GM06990 (cell line): ENCODE measurements around the gene F8A1.
"Not testable (repeated sequence)": the region's sequence is repeated elsewhere in the genome, so short reads cannot be mapped to it uniquely, and the experiment has no call there.

Experiments
- DNase-seq: peaks from one replicate; pipeline ENCODE4 v3.0.0-alpha.2; 2011; ENCODE audit not compliant: insufficient read length; ENCODE audit errors: extremely low read depth
- H3K27me3 ChIP-seq: replicated peaks from 2 replicates; pipeline ENCODE4 v1.6.0; 2011; ENCODE audit warnings: low read length; ENCODE audit not compliant: control insufficient read depth, insufficient read depth
- H3K36me3 ChIP-seq: 2 replicates; pipeline ENCODE4 v1.5.1; 2011; ENCODE audit warnings: low read length; ENCODE audit not compliant: control insufficient read depth, insufficient read depth
- H3K4me3 ChIP-seq: replicated peaks from 2 replicates; pipeline ENCODE4 v1.5.1; 2011; ENCODE audit warnings: low read depth, mild to moderate bottlenecking, control low read depth, low read length
- TF ChIP-seq, protein P1 (sequence below): IDR thresholded peaks from 2 replicates; pipeline ENCODE4 v1.5.1; 2011; ENCODE audit warnings: low read length, control low read depth, mild to moderate bottlenecking, inconsistent platforms; ENCODE audit not compliant: insufficient read depth, poor library complexity, severe bottlenecking

F8A1 gene

GRCh38 chrX:154886069-154886788, at the start of gene F8A1:
Gene F8A1, plus strand, starts transcription at chrX:154886355. Its CDS starts 20 bp downstream, at chrX:154886375.
- DNase-seq, H3K27me3 ChIP-seq, H3K36me3 ChIP-seq: not testable (repeated sequence)
- 0 out of 2 replicates have a peak within 1 kb of the TSS, but pooled peaks have one; percentile 10 for H3K4me3 ChIP-seq

DNA sequence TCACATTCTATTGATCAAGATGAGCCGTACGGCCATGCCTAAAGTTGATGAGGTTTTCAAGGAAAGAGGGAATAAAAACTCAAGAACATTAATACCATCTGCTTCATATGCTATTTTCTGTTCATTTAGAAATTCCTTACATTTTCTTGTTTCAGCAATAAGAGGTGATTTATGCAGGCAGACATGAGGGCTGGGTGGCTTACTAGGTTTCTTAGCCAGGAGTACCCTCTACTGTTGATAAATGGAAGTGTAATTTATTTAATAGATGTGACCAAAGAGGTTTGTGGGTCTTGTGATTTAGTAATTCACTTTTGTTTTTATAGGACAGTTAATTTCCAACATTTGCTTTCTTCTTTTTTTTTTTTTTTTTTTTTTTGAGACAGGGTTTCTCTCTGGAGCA, 45.3 kb upstream of the F8A1 start:
- no peaks in the 10 kb centered on the region for H3K36me3 ChIP-seq
- no peak for DNase-seq
- TF ChIP-seq, protein P1, sequence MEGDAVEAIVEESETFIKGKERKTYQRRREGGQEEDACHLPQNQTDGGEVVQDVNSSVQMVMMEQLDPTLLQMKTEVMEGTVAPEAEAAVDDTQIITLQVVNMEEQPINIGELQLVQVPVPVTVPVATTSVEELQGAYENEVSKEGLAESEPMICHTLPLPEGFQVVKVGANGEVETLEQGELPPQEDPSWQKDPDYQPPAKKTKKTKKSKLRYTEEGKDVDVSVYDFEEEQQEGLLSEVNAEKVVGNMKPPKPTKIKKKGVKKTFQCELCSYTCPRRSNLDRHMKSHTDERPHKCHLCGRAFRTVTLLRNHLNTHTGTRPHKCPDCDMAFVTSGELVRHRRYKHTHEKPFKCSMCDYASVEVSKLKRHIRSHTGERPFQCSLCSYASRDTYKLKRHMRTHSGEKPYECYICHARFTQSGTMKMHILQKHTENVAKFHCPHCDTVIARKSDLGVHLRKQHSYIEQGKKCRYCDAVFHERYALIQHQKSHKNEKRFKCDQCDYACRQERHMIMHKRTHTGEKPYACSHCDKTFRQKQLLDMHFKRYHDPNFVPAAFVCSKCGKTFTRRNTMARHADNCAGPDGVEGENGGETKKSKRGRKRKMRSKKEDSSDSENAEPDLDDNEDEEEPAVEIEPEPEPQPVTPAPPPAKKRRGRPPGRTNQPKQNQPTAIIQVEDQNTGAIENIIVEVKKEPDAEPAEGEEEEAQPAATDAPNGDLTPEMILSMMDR, result peak; percentile 39
- H3K4me3 ChIP-seq, result no peak overlapping the region
- no peaks in the 10 kb centered on the region for H3K27me3 ChIP-seq

DNA sequence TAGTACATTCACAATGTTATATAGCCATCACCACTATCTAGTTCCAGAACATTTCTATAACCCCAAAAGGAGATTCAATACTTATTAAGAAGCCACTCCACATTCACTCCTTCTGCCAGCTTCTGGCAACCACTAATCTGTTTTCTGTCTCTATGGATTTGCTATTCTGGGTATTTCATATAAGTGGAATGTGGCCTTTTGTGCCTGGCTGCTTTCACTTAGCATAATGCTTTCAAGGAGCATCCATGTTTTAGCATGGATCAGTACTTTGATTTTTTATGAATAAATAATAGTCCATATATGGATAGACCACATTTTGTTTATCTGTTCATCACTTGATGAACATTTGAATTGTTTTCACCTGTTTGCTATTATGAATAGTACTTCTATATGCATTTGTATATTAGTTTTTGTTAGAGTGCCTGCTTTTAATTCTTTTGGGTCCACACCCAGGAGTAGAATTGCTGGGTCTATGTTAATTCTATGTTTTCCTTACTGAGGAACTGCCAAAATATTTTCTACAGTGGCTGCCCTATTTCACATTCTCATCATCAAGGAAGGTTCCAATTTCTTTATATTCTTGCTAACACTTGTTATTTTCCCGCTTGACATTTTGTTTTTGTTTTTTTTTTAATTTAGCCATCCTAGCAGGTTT, 35.1 kb upstream of the F8A1 start:
- TF ChIP-seq, protein P1, result no peak
- Histone ChIP-seq H3K36me3 (no peaks in the 10 kb centered on the region), H3K4me3 (no peak overlapping the region), H3K27me3 (no peaks in the 10 kb centered on the region)
- no peak for DNase-seq

DNA sequence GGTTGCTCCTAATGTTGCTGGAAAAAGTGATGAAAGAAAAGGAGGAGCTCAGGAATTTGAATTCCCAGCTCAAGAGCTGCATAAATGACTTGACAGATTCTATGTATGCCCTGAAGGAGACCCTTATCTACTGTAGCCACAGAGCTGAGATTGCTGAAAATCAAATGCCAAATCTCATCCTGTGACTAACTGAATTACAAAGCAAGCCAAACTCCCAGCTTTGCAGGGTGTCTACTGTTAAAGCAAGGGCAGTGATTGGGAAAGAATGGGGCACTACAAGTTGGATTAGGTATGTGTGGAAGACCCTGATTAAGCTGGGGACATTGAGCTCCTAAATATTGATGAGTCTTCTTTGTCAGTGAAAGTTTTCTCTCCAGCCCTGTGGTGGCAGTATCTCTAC, 30.9 kb upstream of the F8A1 start:
- Histone ChIP-seq H3K27me3 (no peaks in the 10 kb centered on the region), H3K4me3 (no peak overlapping the region), H3K36me3 (no peaks in the 10 kb centered on the region)
- TF ChIP-seq, protein P1, result no peak
- no peak for DNase-seq

- DNase-seq, H3K36me3 ChIP-seq, H3K27me3 ChIP-seq, H3K4me3 ChIP-seq: not testable (repeated sequence)
These were observed 17.6 kb upstream of the F8A1 start for GRCh38 chrX:154868522-154868921.

GRCh38 chrX:154873329-154873728, 12.8 kb upstream of the F8A1 start:
- Histone ChIP-seq H3K36me3 (no peaks in the 10 kb centered on the region), H3K27me3 (no peaks in the 10 kb centered on the region), H3K4me3 (no peak overlapping the region)
- no peak for DNase-seq
- TF ChIP-seq, protein P1, result no peak

DNA sequence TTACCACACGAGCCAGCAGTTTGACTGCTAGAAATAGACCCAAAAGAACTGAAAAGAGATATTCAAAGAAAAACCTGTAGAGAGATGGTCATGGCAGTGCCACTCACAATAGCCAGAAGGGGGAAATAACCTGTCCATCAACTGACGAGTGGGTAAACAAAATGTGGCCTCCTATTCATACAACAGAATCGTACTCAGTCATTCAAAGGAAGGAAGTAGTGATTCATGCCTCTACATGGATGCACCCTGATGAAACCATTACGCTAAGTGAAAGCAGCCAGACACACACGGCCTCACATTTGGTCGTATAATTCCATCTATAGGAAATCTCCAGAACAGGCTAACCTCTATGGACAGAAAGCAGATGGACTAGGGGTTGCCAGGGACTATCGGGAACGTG, 2.1 kb upstream of the F8A1 start:
- H3K4me3 ChIP-seq, H3K36me3 ChIP-seq, H3K27me3 ChIP-seq, DNase-seq: not testable (repeated sequence)

DNA sequence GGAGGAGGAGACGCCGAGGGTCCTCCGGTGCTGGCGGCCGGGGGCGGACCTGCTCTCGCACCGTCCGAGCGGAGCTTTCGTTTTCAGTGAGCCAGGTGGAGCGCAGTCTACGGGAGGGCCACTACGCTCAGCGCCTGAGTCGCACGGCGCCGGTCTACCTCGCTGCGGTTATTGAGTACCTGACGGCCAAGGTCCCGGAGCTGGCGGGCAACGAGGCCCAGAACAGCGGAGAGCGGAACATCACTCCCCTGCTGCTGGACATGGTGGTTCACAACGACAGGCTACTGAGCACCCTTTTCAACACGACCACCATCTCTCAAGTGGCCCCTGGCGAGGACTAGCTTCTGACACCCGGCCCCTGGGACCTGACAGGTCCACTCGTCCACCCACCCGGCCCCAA, 1.1 kb upstream of the F8A1 start:
- DNase-seq, H3K36me3 ChIP-seq, H3K4me3 ChIP-seq, H3K27me3 ChIP-seq: not testable (repeated sequence)

- not testable (repeated sequence) for DNase-seq, H3K27me3 ChIP-seq
These were observed 606 bp upstream of the F8A1 start for GRCh38 chrX:154885549-154885948.

DNA sequence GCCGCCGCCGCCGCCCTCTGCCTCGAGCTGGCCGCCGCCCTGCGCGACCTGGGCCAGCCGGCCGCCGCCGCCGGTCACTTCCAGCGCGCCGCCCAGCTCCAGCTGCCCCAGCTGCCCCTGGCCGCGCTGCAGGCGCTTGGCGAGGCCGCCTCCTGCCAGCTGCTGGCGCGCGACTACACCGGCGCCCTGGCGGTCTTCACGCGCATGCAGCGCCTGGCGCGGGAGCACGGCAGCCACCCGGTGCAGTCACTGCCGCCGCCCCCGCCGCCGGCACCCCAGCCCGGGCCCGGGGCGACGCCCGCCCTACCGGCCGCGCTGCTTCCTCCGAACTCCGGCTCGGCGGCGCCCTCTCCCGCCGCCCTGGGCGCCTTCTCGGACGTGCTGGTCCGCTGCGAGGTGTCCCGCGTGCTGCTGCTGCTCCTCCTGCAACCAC, 650 bp downstream of the F8A1 start:
- not testable (repeated sequence) for DNase-seq, H3K4me3 ChIP-seq, H3K27me3 ChIP-seq, H3K36me3 ChIP-seq

More at GRCh38 chrX:154885549-154885948, 606 bp upstream of the F8A1 start:
- H3K36me3 ChIP-seq, H3K4me3 ChIP-seq: not testable (repeated sequence)
